ENCODE measurements around the gene ECI1.
"Not testable (repeated sequence)": the region's sequence is repeated elsewhere in the genome, so short reads cannot be mapped to it uniquely, and the experiment has no call there.

The ECI1 gene

DNA sequence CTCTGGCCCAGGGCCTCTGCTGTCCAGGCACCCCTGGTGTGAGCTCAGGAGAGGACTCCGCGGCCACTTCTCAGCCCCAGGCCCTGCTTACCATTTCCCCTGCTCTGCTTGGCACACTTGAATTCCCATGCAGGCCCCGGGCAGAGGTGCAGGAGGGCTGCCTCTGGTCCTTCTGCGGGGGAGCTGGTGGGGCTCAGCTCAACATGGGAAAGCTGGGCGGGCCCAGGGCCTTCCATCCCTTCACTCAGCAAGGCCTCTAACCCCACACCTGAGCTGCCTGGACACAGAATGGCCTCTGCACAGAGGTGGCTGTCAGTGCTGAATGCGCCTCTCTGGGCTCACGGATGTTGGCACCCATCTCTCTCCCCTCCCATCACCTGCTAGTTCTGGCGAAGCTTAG lies 29.1 kb upstream of the ECI1 start:
- DNase-seq (ENCODE audit: low read depth), result no peak

GRCh38 chr16:2278956-2279800 lies 27.8 kb upstream of the ECI1 start:
- DNase-seq (ENCODE audit: low read depth), result no peak

- DNase-seq (ENCODE audit: low read depth), result no peak
These were observed 26.9 kb upstream of the ECI1 start for GRCh38 chr16:2278272-2278608.

GRCh38 chr16:2277466-2278271 lies 26.3 kb upstream of the ECI1 start:
- DNase-seq (ENCODE audit: low read depth), result no peak

DNA sequence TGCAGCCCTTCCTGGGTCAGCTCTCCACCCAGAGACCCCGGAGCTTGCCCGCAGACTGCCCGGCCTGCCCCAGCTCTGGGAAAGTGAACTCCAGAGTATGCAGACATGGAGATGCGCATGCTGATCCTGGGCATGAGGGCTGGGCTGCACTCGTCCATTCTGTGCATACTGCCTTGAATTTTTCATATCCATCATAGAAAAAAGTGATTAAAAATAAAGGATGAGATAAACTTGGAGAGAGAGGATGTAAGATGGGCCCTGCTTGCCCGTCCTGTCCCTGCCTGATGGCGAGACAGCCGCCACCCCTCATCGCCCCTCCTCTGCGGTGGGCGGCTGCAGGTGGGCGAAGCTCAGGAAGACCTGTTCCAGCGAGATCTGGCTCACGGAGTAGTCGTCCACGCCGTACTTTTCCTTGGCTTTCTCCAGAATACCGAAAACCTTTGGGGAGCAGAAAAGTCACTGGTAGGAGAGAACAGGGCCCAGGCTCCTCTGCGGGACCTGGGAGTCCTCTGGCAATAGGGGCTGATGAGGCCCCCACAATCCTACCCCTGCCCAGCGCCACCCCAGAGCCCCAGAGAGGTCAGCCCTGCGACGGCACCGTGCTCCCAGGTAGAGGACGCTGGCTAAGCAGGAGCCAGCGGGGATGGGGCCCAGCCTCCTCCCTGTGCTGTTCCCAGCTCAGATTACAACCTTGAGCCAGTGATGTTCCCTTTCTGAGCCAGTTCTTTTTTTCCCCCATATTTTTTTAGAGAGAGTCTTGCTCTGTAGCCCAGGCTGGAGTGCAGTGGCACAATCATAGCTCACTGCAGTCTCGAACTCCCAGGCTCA lies 25.2 kb upstream of the ECI1 start:
- DNase-seq (ENCODE audit: low read depth), result no peak

DNA sequence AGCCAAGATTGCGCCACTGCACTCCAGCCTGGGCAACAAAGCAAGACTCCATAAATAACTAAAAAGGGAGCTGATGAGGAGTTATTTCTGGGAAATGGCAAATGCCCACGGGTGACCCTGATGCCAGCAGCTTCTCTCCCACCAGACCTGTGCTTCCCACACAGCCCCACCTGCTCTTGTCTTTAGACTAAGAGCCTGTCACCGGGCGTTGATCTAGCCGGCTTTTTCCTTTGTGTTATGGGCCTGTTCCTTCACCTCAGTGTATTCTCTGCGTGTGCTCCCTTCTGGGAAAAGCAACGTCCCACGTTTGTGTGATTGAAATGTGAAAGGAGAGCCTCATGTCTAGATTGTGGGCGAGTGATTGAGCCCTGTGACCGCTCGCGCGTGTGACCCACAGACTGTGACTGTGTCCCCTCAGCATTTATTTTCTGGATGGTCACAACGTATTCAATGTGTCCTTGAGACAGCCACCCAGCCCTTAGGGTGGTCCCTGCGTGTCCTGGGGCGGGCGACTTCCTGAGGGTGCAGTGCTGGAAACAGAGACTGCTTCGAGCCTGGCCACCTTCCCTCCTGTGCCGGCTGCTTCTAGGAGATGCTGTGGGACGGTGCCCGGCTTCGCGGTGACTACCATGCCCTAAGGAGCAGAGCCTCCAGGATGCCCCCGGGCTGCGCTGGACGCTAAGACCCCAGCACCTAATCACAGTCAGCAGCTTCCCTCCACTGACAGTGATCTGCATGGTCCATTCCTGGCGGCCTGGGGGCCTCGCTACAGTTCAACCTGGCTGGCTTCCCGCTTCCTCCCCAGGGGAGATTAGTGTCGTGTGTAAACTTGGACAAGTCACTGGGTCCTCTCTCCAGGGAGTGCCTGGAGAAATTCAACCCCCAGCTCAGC lies 24.3 kb upstream of the ECI1 start:
- no peak for DNase-seq (ENCODE audit: low read depth)

- DNase-seq (ENCODE audit: low read depth), result no peak
These were observed 22.5 kb upstream of the ECI1 start for GRCh38 chr16:2273931-2274330.

DNA sequence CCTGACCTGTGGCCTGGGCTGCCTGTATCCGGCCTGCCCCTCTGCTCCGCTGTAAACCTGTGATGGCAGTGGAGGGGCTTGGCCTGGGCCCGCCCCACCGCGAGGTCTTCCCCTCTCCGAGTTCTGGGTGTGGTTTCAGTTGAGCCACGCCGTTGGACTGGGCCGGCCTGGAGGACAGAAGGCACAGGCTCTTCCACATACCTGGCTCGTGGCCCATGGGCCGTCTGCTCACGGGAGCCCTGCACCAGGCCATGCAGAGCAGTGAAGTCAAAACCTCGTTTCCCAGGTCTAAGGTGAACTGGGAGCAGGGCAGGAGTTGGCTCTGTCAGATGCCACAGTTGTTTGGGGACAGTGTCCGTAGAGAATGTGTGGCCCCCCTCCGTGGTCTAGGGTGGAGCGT lies 22.1 kb upstream of the ECI1 start:
- no peak for DNase-seq (ENCODE audit: low read depth)

- no peak for DNase-seq (ENCODE audit: low read depth)
These were observed 20.6 kb upstream of the ECI1 start for GRCh38 chr16:2271848-2272461.

DNA sequence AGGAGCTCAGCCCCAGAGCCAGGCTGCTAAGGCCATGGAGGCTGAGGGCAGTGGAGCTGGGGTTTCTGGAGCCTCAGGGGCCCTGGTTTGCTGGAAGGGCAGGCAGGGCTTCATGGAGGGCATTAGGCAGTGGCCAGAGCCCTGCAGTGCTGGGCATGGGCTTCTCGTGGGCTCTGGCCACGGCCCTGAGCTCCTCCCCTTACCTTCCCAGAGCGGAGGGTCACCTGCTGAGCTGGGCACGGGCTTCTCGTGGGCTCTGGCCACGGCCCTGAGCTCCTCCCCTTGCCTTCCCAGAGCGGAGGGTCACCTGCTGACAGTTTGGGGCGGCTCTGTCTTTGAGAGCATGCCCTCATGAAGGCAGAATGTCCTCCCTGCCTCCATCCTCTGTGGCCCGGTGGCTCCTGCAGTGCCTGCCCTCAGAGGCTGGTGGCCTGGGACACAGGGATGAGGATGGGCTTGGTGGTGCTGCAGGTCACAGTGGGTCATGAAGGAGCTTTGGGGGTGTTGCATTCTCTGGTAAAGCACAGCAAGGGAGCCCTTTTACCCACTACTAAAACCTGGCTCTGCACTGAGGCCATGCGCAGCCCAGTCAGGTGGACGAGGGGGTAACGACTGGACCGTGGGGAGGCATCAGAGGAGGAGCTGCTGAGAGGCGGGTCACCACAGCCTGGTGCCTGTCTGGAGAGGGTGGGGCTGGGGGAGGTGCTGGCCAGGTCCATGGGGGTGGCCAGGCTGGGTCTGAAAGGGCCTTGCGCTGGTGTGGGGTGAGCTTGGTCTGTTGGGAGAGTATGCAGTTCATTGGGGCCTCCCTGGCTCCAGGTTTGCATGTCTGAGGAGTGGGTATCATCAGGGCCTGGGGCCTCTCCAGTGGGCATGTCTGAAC lies 19.4 kb upstream of the ECI1 start:
- DNase-seq (ENCODE audit: low read depth), result no peak

DNA sequence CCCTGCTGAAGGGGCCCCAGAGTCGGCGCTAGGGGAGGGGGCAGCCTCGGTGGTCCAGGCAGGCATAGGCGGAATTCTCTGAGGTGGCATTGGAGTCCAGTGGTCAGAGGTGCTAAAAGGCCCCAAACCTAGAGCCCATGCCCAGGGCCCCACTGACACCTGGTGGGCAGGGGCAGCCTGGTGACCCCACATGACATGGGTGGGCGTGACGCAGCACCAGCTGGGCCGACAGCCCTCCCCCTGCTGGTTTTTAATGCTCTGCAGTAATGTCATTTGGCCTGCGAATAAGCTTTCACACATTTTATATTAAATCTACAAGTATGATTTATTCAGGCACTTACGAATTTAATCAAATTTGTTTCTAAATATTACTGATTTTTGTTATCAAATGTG lies 18.7 kb upstream of the ECI1 start:
- DNase-seq (ENCODE audit: low read depth), result no peak

DNA sequence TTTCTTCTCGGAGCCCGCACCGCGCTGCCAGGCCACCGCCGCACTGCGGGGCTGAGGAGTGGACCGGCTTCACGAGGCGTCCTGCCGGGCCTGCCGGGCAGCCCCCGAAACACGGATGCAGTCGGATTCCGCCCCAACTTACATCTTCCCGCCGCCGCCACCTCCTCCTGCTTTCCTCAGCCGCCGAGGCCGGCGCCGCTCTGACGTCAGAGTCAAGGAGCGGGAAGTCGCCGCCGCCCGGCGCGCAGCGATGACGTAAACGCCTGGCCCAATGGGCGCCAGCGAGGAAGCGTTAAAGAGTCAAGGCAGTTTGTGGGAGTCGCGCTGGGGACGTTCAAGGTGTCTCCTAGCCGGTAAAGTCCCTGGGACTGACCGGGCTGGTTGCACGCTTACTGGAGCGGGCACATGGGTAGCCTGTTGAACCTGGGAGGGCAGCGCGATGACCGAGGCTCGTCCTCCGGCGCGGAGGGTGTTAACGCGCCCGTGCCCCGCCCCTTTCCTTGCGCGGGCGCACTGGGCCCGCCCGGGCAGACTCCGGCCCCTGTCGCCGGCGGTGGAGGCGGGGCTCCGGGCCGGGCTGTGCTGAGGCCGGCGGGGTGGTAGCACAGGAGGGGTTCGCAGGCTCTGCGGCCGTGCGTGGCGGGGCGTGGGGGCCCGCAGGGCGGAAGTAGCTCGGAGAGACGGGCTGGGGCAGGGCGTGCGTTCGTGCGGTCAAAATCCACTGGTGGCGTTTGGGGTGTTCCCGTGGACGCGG lies 16.7 kb upstream of the ECI1 start, which contains the start of gene RNPS1:
Gene RNPS1 (minus strand): TSS at position 214 of the 754 bp plus-strand sequence. CDS start 3,483 bp downstream, outside the sequence.
- peak; percentile 90 for DNase-seq (ENCODE audit: low read depth)

DNA sequence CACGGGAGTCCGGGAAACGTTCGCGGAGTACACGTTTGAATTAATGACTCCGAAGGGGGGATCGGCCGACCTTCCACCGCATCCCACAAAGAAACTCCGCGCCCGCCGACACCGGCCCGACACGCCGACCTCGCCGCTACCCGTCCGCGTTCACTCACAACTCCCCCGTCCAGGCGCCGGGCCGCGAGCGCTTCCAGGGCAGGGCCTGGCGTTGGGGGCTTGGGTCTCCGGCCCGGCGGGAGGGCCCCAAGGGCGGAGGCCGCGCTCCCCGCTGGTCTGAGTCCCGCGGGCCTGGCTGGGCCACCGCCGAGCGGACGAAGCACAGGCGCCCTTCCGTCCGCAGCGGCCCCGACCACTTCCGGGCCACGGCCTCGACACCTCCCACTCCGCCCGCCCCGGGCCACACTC lies 16.1 kb upstream of the ECI1 start:
- DNase-seq (ENCODE audit: low read depth), result not testable (repeated sequence)

- DNase-seq (ENCODE audit: low read depth), result not testable (repeated sequence)
These were observed 15.5 kb upstream of the ECI1 start for GRCh38 chr16:2266887-2267286.

GRCh38 chr16:2263026-2263425 lies 11.6 kb upstream of the ECI1 start:
- DNase-seq (ENCODE audit: low read depth), result not testable (repeated sequence)

GRCh38 chr16:2260250-2260649 lies 8.9 kb upstream of the ECI1 start:
- no peak for DNase-seq (ENCODE audit: low read depth)

GRCh38 chr16:2258530-2258929 lies 7.1 kb upstream of the ECI1 start:
- not testable (repeated sequence) for DNase-seq (ENCODE audit: low read depth)

DNA sequence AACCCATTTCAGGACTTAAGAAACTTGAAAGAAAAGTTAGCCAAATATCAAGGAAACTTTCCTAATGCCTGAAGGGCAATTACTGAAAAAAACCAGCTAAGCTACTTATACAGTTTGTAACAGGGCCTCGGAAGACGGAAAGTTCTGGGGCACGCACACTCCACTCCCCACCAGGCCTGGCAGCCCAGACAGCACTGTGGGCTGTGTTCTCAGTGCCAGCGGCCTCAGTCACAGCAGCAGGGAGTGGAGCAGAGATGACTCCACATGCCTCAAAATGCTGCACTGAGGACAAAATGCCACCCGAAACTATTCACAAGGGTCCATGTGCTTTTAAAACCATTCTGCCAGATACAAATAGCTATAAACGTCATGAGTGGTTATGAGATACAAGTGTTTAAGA lies 6.3 kb upstream of the ECI1 start:
- DNase-seq (ENCODE audit: low read depth), result no peak

- DNase-seq (ENCODE audit: low read depth), result no peak
These were observed 5.2 kb upstream of the ECI1 start for GRCh38 chr16:2256531-2257140.
